ENCODE results near the gene GGCX.
A peak's percentile ranks its signal among the peaks of the same experiment; 100 is the strongest.
"Not testable (repeated sequence)": the region's sequence is repeated elsewhere in the genome, so short reads cannot be mapped to it uniquely, and the experiment has no call there.

The GGCX gene

GRCh38 chr2:85593023-85593422 is 31.7 kb upstream of the GGCX start:
- no peak for DNase-seq

GRCh38 chr2:85592299-85592698 is 31.0 kb upstream of the GGCX start:
- DNase-seq: not testable (repeated sequence)

- DNase-seq: no peak
Observed at GRCh38 chr2:85591563-85591962, 30.3 kb upstream of the GGCX start.

GRCh38 chr2:85590950-85591349 is 29.7 kb upstream of the GGCX start:
- no peak for DNase-seq

- no peak for DNase-seq
Observed at GRCh38 chr2:85589982-85590791, 28.9 kb upstream of the GGCX start.

GRCh38 chr2:85589181-85589580 is 27.9 kb upstream of the GGCX start:
- no peak for DNase-seq

GRCh38 chr2:85588645-85589044 is 27.4 kb upstream of the GGCX start:
- DNase-seq: no peak

- no peak for DNase-seq
Observed at GRCh38 chr2:85588236-85588635, 26.9 kb upstream of the GGCX start.

- DNase-seq: no peak
Observed at GRCh38 chr2:85585781-85586105, 24.4 kb upstream of the GGCX start.

- DNase-seq: no peak
Observed at GRCh38 chr2:85584857-85585780, 23.8 kb upstream of the GGCX start.

- no peak for DNase-seq
Observed at GRCh38 chr2:85584354-85584856, 23.1 kb upstream of the GGCX start, which contains the start of gene VAMP5. TSS of gene VAMP5 (plus strand) at chr2:85584431. CDS start at chr2:85584491, 60 bp downstream.

GRCh38 chr2:85583667-85584353 is 22.5 kb upstream of the GGCX start:
- DNase-seq: peak; percentile 27

GRCh38 chr2:85582492-85582891 is 21.2 kb upstream of the GGCX start:
- no peak for DNase-seq

GRCh38 chr2:85580206-85580605 is 18.9 kb upstream of the GGCX start:
- DNase-seq: no peak

- DNase-seq: no peak
Observed at GRCh38 chr2:85579266-85579935, 18.1 kb upstream of the GGCX start.

- DNase-seq: peak; percentile 57
Observed at GRCh38 chr2:85578243-85579180, 17.2 kb upstream of the GGCX start.

- DNase-seq: peak; percentile 54
Observed at GRCh38 chr2:85577386-85578242, 16.3 kb upstream of the GGCX start, which contains the start of gene VAMP8. TSS of gene VAMP8 (plus strand) at chr2:85577586. CDS start at chr2:85577647, 61 bp downstream.

- DNase-seq: no peak
Observed at GRCh38 chr2:85577063-85577385, 15.7 kb upstream of the GGCX start.

GRCh38 chr2:85575739-85576138 is 14.4 kb upstream of the GGCX start:
- no peak for DNase-seq

- DNase-seq: no peak
Observed at GRCh38 chr2:85566265-85566664, 5.0 kb upstream of the GGCX start.

Data from CD4-positive, alpha-beta T cell treated with Interleukin-15 for 1 hour (primary cell).